K562 (cell line): ENCODE data around the gene MYO18B.

Source experiments
- EZH2 ChIP-seq: IDR thresholded peaks from 2 replicates; pipeline ENCODE4 v1.6.1; 2012; ENCODE audit warnings: low read depth, mild to moderate bottlenecking, inconsistent platforms, low read length, borderline replicate concordance
- GABPA ChIP-seq: fragments of 200-800 bp; sonication (Bioruptor generic); conservative IDR thresholded peaks from 2 replicates; pipeline ENCODE4 v1.6.1; 2016; ENCODE audit warnings: low read depth, missing genetic modification characterization, missing compliant biosample characterization
- HMG20A ChIP-seq: fragments of 450-650 bp; formaldehyde crosslinking; conservative IDR thresholded peaks from 2 replicates; pipeline ENCODE4 v1.4.0; 2020; ENCODE audit warnings: mild to moderate bottlenecking, mixed read lengths
- KLF10 ChIP-seq: fragments of 250-450 bp; sonication (Bioruptor Pico); IDR thresholded peaks from 2 replicates; pipeline ENCODE4 v1.6.1; 2021; ENCODE audit warnings: matching md5 sums
- SIN3A ChIP-seq, 2 experiments: fragments of 150-350 bp in 1 of 2; IDR thresholded peaks; 2 replicates each; pipeline ENCODE4 v1.6.1; 2011 to 2016; ENCODE audit warnings: borderline replicate concordance in 2 of 2, low read depth in 2 of 2, low read length in 2 of 2, mild to moderate bottlenecking in 2 of 2, moderate library complexity in 2 of 2; ENCODE audit not compliant: control insufficient read depth in 1 of 2
- SMAD1 ChIP-seq: fragments of 150-350 bp; IDR thresholded peaks from 2 replicates; pipeline ENCODE4 v1.6.1; 2014; ENCODE audit warnings: low read length, low read depth; ENCODE audit not compliant: partially characterized antibody
- TRIM28 ChIP-seq: fragments of 450-650 bp; IDR thresholded peaks from 2 replicates; pipeline ENCODE4 v1.6.1; 2017
- TF ChIP-seq, protein P1 (sequence below), 3 experiments: IDR thresholded peaks in 2 of 3; conservative IDR thresholded peaks in 1 of 3; 2 replicates each; pipeline ENCODE4 v1.5.1; 2011 to 2012; ENCODE audit warnings: low read length in 3 of 3, mild to moderate bottlenecking in 3 of 3, control low read depth in 2 of 3, improper control_type of control experiment in 1 of 3, inconsistent platforms in 1 of 3, low read depth in 1 of 3, mixed read lengths in 1 of 3, moderate library complexity in 1 of 3; ENCODE audit not compliant: insufficient read depth in 2 of 3
- TF ChIP-seq, protein P2 (sequence below): fragments of 250-450 bp; sonication (Bioruptor Pico); IDR thresholded peaks from 2 replicates; pipeline ENCODE4 v1.6.1; 2021; ENCODE audit warnings: mild to moderate bottlenecking
- TF ChIP-seq, protein P3 (sequence below), 2 experiments: fragments of 450-650 bp; IDR thresholded peaks; 2 replicates each; pipeline ENCODE4 v1.6.1; 2016; ENCODE audit warnings: mild to moderate bottlenecking in 2 of 2, borderline replicate concordance in 1 of 2, low read depth in 1 of 2, moderate library complexity in 1 of 2

DNA sequence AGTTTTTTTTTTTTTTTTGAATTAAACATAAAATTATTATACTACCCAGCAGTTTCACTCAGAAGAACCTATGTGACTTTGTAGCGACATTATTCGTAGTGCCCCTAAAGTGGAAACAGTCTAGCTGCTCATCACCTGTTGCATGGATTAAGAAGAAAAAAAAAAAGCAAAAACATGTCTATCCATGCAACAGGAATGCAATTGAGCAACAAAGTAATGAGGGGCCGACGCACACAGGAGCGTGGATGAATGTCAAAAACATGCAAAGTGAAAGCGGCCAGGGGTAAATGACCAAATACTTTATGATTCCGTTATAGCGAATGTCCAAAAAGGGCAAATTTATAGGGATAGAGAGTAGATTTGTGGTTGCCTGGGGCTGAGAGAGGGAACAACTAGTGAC, 16.3 kb downstream of the MYO18B start:
- TF ChIP-seq EZH2 (no peak), KLF10 (CRISPR knock-in tag) (no peak), SMAD1 (no peak), GABPA (tag) (no peak), TRIM28 (no peak), HMG20A (CRISPR knock-in tag) (no peak), SIN3A (IDR thresholded peaks at IDR 0.05; ENCODE audit: borderline replicate concordance in 2 of 2, control insufficient read depth in 1 of 2, low read depth in 2 of 2, low read length in 2 of 2) (no peak)
- TF ChIP-seq, protein P1, sequence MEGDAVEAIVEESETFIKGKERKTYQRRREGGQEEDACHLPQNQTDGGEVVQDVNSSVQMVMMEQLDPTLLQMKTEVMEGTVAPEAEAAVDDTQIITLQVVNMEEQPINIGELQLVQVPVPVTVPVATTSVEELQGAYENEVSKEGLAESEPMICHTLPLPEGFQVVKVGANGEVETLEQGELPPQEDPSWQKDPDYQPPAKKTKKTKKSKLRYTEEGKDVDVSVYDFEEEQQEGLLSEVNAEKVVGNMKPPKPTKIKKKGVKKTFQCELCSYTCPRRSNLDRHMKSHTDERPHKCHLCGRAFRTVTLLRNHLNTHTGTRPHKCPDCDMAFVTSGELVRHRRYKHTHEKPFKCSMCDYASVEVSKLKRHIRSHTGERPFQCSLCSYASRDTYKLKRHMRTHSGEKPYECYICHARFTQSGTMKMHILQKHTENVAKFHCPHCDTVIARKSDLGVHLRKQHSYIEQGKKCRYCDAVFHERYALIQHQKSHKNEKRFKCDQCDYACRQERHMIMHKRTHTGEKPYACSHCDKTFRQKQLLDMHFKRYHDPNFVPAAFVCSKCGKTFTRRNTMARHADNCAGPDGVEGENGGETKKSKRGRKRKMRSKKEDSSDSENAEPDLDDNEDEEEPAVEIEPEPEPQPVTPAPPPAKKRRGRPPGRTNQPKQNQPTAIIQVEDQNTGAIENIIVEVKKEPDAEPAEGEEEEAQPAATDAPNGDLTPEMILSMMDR (IDR thresholded peaks at IDR 0.05 in 2 of 3, conservative IDR thresholded peaks at IDR 0.05 in 1 of 3; ENCODE audit: insufficient read depth in 2 of 3, low read depth in 1 of 3, low read length in 3 of 3) = no peak
- TF ChIP-seq, protein P2, sequence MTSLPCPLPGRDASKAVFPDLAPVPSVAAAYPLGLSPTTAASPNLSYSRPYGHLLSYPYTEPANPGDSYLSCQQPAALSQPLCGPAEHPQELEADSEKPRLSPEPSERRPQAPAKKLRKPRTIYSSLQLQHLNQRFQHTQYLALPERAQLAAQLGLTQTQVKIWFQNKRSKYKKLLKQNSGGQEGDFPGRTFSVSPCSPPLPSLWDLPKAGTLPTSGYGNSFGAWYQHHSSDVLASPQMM (CRISPR knock-in tag) = no peak
- TF ChIP-seq, protein P3, sequence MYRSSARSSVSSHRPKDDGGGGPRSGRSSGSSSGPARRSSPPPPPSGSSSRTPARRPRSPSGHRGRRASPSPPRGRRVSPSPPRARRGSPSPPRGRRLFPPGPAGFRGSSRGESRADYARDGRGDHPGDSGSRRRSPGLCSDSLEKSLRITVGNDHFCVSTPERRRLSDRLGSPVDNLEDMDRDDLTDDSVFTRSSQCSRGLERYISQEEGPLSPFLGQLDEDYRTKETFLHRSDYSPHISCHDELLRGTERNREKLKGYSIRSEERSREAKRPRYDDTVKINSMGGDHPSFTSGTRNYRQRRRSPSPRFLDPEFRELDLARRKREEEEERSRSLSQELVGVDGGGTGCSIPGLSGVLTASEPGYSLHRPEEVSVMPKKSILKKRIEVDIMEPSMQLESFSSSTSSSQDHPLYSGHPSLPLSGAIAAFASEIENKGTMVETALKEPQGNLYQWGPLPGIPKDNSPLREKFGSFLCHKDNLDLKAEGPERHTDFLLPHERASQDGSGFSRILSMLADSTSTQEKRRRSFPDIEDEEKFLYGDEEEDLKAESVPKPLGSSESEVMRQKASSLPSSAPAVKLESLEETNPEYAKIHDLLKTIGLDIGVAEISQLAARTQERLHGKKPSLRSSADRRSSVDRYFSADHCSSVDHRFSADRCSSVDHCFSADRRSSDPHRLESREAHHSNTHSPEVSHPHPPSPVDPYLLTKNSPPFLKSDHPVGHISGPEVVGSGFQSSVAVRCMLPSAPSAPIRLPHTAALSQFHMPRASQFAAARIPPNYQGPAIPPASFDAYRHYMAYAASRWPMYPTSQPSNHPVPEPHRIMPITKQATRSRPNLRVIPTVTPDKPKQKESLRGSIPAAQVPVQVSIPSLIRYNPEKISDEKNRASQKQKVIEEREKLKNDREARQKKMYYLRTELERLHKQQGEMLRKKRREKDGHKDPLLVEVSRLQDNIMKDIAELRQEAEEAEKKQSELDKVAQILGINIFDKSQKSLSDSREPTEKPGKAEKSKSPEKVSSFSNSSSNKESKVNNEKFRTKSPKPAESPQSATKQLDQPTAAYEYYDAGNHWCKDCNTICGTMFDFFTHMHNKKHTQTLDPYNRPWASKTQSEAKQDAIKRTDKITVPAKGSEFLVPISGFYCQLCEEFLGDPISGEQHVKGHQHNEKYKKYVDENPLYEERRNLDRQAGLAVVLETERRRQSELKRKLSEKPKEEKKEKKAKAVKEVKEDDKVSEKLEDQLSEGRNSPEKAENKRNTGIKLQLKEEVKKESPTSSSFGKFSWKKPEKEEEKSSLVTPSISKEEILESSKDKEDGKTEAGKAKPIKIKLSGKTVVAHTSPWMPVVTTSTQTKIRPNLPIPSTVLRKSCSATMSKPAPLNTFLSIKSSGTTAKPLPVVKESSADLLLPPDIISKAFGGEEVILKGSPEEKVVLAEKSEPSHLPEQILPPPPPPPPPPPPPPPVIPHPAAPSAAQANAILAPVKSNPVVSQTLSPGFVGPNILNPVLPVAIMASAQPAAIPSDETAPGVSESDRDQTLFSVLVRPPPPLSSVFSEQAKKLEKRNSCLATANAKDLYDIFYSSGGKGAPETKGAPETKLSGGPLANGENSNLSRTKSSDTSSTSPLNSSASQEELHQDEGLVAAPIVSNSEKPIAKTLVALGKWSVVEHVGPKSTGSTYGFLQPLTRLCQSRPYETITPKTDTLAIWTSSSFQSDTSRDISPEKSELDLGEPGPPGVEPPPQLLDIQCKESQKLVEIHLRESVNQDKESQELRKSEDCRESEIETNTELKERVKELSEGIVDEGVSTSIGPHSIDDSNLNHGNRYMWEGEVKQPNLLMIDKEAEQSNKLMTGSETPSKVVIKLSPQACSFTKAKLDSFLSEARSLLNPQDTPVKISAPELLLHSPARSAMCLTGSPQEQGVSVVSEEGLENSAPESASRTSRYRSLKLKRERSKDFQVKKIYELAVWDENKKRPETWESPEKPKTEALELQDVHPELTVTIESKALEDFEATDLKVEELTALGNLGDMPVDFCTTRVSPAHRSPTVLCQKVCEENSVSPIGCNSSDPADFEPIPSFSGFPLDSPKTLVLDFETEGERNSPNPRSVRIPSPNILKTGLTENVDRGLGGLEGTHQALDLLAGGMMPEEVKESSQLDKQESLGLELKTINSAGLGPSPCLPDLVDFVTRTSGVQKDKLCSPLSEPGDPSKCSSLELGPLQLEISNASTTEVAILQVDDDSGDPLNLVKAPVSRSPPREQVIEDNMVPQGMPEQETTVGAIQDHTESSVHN (IDR thresholded peaks at IDR 0.05; ENCODE audit: borderline replicate concordance in 1 of 2, low read depth in 1 of 2) = no peak
